ENCODE results near the gene CRB1. TPM values are rescaled to one million over a fixed set of nuclear protein-coding genes. Genes with fewer than 3 reads are reported as not detected.

The CRB1 gene
- polyA plus RNA-seq, 3 donors: not detected

DNA sequence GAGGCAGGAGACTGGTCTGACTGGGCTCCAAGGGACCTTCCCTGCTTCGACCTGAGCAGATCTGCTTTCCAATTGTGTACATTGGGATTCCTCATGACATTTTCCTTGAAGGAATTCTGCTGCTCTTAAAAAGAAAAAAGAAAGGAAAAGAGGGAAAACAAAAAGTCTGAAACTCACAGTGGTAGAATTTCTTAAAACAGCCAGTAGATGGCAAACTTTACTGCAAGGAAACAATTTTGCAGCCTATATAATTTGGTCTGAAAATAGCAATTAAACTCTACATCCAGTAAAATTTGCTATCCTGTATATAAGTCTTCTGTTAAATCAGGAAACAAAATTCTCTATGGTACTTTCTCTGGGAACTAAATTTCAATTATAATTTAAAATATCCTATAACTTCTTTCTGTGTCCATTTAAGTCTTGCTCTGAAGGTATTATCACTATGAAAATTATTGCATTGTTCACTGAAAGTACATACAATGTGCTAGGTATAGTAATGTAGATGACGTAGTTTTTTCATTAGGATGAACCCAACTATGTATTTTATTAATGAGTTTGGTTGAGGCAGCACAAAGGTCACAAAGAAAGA, 59.8 kb downstream of the CRB1 start:
- Mint-ChIP-seq H3K4me3 (no peak overlapping the region), H3K27ac (no peak overlapping the region), H3K9me3 (no peaks in the 10 kb centered on the region), H3K36me3 (no peaks in the 10 kb centered on the region), H3K4me1 (peaks cover 2% of the 10 kb centered on the region), H3K27me3 (ENCODE audit: low read depth in 3 of 3) (peaks cover 0 to 3% (median 2%) of the 10 kb centered on the region in 3 donors)
- H3K36me3 ChIP-seq (replicated peaks in 1 of 2; ENCODE audit: control insufficient read depth in 1 of 2, insufficient read depth in 2 of 2, low read length in 2 of 2): no peaks in the 10 kb centered on the region
- H2AFZ ChIP-seq (ENCODE audit: insufficient read depth, low read depth, low read length, poor library complexity, severe bottlenecking): no peak overlapping the region
- no peak overlapping the region for H3K4me2 ChIP-seq (replicated peaks; ENCODE audit: extremely low read depth, low read length, poor library complexity, severe bottlenecking)
- H4K20me1 ChIP-seq (ENCODE audit: insufficient read depth, low read length): no peaks in the 10 kb centered on the region
- DNase-seq: no peak
- no peaks in the 10 kb centered on the region for H3K4me1 ChIP-seq (ENCODE audit: control insufficient read depth in 1 of 2, insufficient read depth in 2 of 2, low read length in 2 of 2)
- 50% methylated on average over 1 of the region's 2 CpGs for WGBS (ENCODE audit: insufficient coverage)
- H3K4me3 ChIP-seq (replicated peaks in 1 of 3; ENCODE audit: low read depth in 2 of 3, low read length in 3 of 3): no peak overlapping the region
- no peaks in the 10 kb centered on the region for H3K9me3 ChIP-seq (replicated peaks in 1 of 2; ENCODE audit: control insufficient read depth in 1 of 2, insufficient read depth in 1 of 2, low read length in 2 of 2)
- H3K27ac ChIP-seq (ENCODE audit: low read depth in 1 of 2, low read length in 2 of 2): no peak overlapping the region
- intact Hi-C loops (cut with micrococcal nuclease): no loop called here
- TF ChIP-seq, protein P1, sequence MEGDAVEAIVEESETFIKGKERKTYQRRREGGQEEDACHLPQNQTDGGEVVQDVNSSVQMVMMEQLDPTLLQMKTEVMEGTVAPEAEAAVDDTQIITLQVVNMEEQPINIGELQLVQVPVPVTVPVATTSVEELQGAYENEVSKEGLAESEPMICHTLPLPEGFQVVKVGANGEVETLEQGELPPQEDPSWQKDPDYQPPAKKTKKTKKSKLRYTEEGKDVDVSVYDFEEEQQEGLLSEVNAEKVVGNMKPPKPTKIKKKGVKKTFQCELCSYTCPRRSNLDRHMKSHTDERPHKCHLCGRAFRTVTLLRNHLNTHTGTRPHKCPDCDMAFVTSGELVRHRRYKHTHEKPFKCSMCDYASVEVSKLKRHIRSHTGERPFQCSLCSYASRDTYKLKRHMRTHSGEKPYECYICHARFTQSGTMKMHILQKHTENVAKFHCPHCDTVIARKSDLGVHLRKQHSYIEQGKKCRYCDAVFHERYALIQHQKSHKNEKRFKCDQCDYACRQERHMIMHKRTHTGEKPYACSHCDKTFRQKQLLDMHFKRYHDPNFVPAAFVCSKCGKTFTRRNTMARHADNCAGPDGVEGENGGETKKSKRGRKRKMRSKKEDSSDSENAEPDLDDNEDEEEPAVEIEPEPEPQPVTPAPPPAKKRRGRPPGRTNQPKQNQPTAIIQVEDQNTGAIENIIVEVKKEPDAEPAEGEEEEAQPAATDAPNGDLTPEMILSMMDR (IDR thresholded peaks at IDR 0.05): peak; percentile 48
- no peaks in the 10 kb centered on the region for H3K79me2 ChIP-seq (ENCODE audit: insufficient read depth, low read length)
- no peak overlapping the region for H3K9ac ChIP-seq (ENCODE audit: insufficient read depth, low read length, poor library complexity, severe bottlenecking)
- no peaks in the 10 kb centered on the region for H3K27me3 ChIP-seq (ENCODE audit: control insufficient read depth in 2 of 2, insufficient read depth in 2 of 2, low read length in 2 of 2)

- Mint-ChIP-seq H3K27ac (no peak overlapping the region), H3K27me3 (ENCODE audit: low read depth in 3 of 3) (peaks cover 0 to 3% (median 3%) of the 10 kb centered on the region in 3 donors), H3K36me3 (no peaks in the 10 kb centered on the region), H3K9me3 (no peaks in the 10 kb centered on the region), H3K4me3 (no peak overlapping the region), H3K4me1 (peaks cover 2% of the 10 kb centered on the region)
- Histone ChIP-seq H3K36me3 (replicated peaks in 1 of 2; ENCODE audit: control insufficient read depth in 1 of 2, insufficient read depth in 2 of 2, low read length in 2 of 2) (no peaks in the 10 kb centered on the region), H2AFZ (ENCODE audit: insufficient read depth, low read depth, low read length, poor library complexity, severe bottlenecking) (no peak overlapping the region), H3K27ac (ENCODE audit: low read depth in 1 of 2, low read length in 2 of 2) (no peak overlapping the region), H3K9me3 (replicated peaks in 1 of 2; ENCODE audit: control insufficient read depth in 1 of 2, insufficient read depth in 1 of 2, low read length in 2 of 2) (no peaks in the 10 kb centered on the region), H3K4me2 (replicated peaks; ENCODE audit: extremely low read depth, low read length, poor library complexity, severe bottlenecking) (no peak overlapping the region), H3K4me1 (ENCODE audit: control insufficient read depth in 1 of 2, insufficient read depth in 2 of 2, low read length in 2 of 2) (no peaks in the 10 kb centered on the region), H3K79me2 (ENCODE audit: insufficient read depth, low read length) (no peaks in the 10 kb centered on the region), H3K27me3 (ENCODE audit: control insufficient read depth in 2 of 2, insufficient read depth in 2 of 2, low read length in 2 of 2) (no peaks in the 10 kb centered on the region), H3K4me3 (replicated peaks in 1 of 3; ENCODE audit: low read depth in 2 of 3, low read length in 3 of 3) (no peak overlapping the region), H4K20me1 (ENCODE audit: insufficient read depth, low read length) (no peaks in the 10 kb centered on the region), H3K9ac (ENCODE audit: insufficient read depth, low read length, poor library complexity, severe bottlenecking) (no peak overlapping the region)
- DNase-seq: no peak
- intact Hi-C loops (cut with micrococcal nuclease): no loop called here
- TF ChIP-seq, protein P1 (IDR thresholded peaks at IDR 0.05): no peak
- 71% methylated on average over 3 of the region's 4 CpGs for WGBS (ENCODE audit: insufficient coverage)
These were observed 62.2 kb downstream of the CRB1 start for GRCh38 chr1:197330213-197330612.

Data from CD14-positive monocyte (primary cell).